PC-9 (cell line): Measurements from ENCODE around the gene MBD5. TPM values are rescaled to one million over a fixed set of nuclear protein-coding genes. Genes with fewer than 3 reads are reported as not detected.

Experiments used
- BruUV-seq: library from RNA; stranded (reverse); fragments of 400-500 nt; replicated peaks from 2 replicates; lab custom pipeline; 2021; lab: Mats Ljungman, UMichigan
- CTCF ChIA-PET: fragments of 300-600 bp; sonication (Branson Sonifier 250); formaldehyde crosslinking; loops from one replicate; lab custom pipeline; 2022; ENCODE audit warnings: antibody characterized with exemption; lab: Charles Lee
- POLR2A ChIA-PET: fragments of 300-600 bp; sonication (Branson Sonifier 250); formaldehyde crosslinking; loops from one replicate; lab custom pipeline; 2022; ENCODE audit warnings: antibody characterized with exemption; ENCODE audit not compliant: unreplicated experiment; lab: Charles Lee
- DNase-seq, 2 experiments: peaks; one replicate each; pipeline versions ENCODE4 v3.0.0 to v3.0.0-alpha.2; 2015 to 2022; ENCODE audit warnings: mixed read lengths in 1 of 2
- H2AFZ ChIP-seq: fragments of 200-600 bp; sonication (generic); 2 replicates; pipeline ENCODE4 v1.8.1; 2017; ENCODE audit warnings: antibody characterized with exemption
- H3F3A ChIP-seq: fragments of 200-600 bp; sonication (generic); 2 replicates; pipeline ENCODE4 v1.8.1; 2017; ENCODE audit warnings: antibody characterized with exemption, mild to moderate bottlenecking, low read depth; ENCODE audit not compliant: insufficient read depth
- H3K27ac ChIP-seq: fragments of 200-600 bp; sonication (generic); 2 replicates; pipeline ENCODE4 v1.6.1; 2016; ENCODE audit warnings: mixed run types
- H3K27me3 ChIP-seq: fragments of 200-600 bp; sonication (generic); 2 replicates; pipeline ENCODE4 v1.6.1; 2016; ENCODE audit warnings: low read depth, mixed run types; ENCODE audit not compliant: insufficient read depth
- H3K36me3 ChIP-seq: fragments of 200-600 bp; sonication (generic); 2 replicates; pipeline ENCODE4 v1.6.1; 2016; ENCODE audit warnings: low read depth, mixed run types
- H3K4me1 ChIP-seq: fragments of 200-600 bp; sonication (generic); replicated peaks from 2 replicates; pipeline ENCODE4 v1.6.1; 2016; ENCODE audit warnings: mixed run types; ENCODE audit not compliant: insufficient read depth
- H3K4me2 ChIP-seq: fragments of 200-600 bp; sonication (generic); 2 replicates; pipeline ENCODE4 v1.6.1; 2017; ENCODE audit warnings: mixed run types
- H3K4me3 ChIP-seq: fragments of 200-600 bp; sonication (generic); 2 replicates; pipeline ENCODE4 v1.6.1; 2016; ENCODE audit warnings: mixed run types
- H3K79me2 ChIP-seq: fragments of 200-600 bp; sonication (generic); 2 replicates; pipeline ENCODE4 v1.6.1; 2017; ENCODE audit warnings: low read depth, mixed run types
- H3K9me2 ChIP-seq: fragments of 200-600 bp; sonication (generic); 2 replicates; pipeline ENCODE4 v1.8.1; 2017; ENCODE audit warnings: mild to moderate bottlenecking; ENCODE audit not compliant: insufficient read depth
- H3K9me3 ChIP-seq: fragments of 200-600 bp; sonication (generic); 2 replicates; pipeline ENCODE4 v1.8.1; 2016; ENCODE audit warnings: low read depth; ENCODE audit not compliant: insufficient read depth
- H4K20me1 ChIP-seq: fragments of 200-600 bp; sonication (generic); 2 replicates; pipeline ENCODE4 v1.8.1; 2017; ENCODE audit not compliant: insufficient read depth
- EZH2 ChIP-seq: fragments of 200-600 bp; sonication (generic); IDR thresholded peaks from 2 replicates; pipeline ENCODE4 v1.8.0; 2017; ENCODE audit warnings: antibody characterized with exemption, low read depth
- intact Hi-C: fragments of 100-400 bp; cut with micrococcal nuclease; formaldehyde crosslinking; loops from one replicate; pipeline ENCODE4 v1.10.0; 2022; ENCODE audit not compliant: unreplicated experiment
- total RNA-seq: library from RNA; stranded (reverse); gene quantifications from 2 replicates; pipeline ENCODE4 v1.2.3, GENCODE V29; 2021
- TF ChIP-seq, protein P1 (sequence below): fragments of 200-600 bp; sonication (generic); conservative IDR thresholded peaks from 2 replicates; pipeline ENCODE4 v1.6.1; 2017; ENCODE audit warnings: mixed run types, antibody characterized with exemption, mild to moderate bottlenecking, moderate library complexity

Gene MBD5
- total RNA-seq, 1 experiment from 2014 or later = 46.5 TPM

DNA sequence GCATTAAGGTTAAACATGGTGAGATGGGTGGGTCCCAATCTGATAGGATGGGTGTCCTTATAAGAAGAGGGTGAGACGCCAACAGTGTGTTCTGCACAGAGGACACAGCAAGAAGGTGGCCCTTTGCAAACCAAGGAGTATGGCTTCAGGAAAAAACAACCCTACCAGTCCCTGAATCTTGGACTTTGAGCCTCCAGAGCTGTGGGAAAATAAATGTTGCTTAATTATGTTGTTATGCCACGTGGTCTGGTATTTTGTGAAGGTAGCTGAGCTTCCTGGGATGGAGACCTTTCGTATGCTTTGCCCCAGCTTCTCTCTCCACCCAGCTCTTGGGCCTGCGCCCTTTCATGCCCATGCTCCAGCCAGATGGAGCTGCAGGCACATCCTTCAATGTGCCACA lies 509.5 kb downstream of the MBD5 start:
- Histone ChIP-seq H3K4me2 (no peak overlapping the region), H3K4me1 (no peaks in the 10 kb centered on the region), H4K20me1 (no peaks in the 10 kb centered on the region), H3K27me3 (no peaks in the 10 kb centered on the region), H3K9me2 (no peaks in the 10 kb centered on the region), H3K9me3 (no peaks in the 10 kb centered on the region), H3K36me3 (no peaks in the 10 kb centered on the region), H2AFZ (no peak overlapping the region), H3K79me2 (no peaks in the 10 kb centered on the region), H3K4me3 (no peak overlapping the region), H3K27ac (no peak overlapping the region), H3F3A (no peaks in the 10 kb centered on the region)
- no peak for TF ChIP-seq EZH2
- ChIA-PET POLR2A (no interaction called here), CTCF (no interaction called here)
- DNase-seq = no peak
- intact Hi-C loops = no loop called here
- no TSS peak for BruUV-seq

DNA sequence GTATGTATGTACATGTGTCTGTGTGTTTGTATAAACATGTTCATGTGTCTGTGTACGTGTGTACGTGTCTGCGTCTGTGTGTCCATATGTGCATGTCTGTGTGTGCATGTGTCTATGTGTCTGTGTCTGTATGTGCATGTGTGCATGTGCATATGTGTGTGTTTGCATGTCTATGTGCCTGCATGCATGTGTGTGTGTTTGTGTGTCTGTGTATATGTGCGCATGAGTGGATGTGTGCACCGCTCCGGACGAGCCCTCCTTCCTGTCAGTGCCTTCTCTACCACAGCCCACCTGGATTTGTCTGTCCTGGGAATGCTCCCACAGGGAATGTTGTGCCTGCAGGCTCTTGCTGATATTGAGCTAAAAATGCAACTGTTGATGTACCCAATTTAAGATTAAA lies 510.3 kb downstream of the MBD5 start:
- Histone ChIP-seq H4K20me1 (no peaks in the 10 kb centered on the region), H3K4me1 (no peaks in the 10 kb centered on the region), H3K27ac (no peak overlapping the region), H3K9me3 (no peaks in the 10 kb centered on the region), H3K4me3 (no peak overlapping the region), H3K27me3 (no peaks in the 10 kb centered on the region), H3K36me3 (no peaks in the 10 kb centered on the region), H3K4me2 (no peak overlapping the region), H3K9me2 (no peaks in the 10 kb centered on the region), H3F3A (no peaks in the 10 kb centered on the region), H2AFZ (no peak overlapping the region), H3K79me2 (no peaks in the 10 kb centered on the region)
- ChIA-PET POLR2A (no interaction called here), CTCF (no interaction called here)
- intact Hi-C loops = no loop called here
- TF ChIP-seq, protein P1, sequence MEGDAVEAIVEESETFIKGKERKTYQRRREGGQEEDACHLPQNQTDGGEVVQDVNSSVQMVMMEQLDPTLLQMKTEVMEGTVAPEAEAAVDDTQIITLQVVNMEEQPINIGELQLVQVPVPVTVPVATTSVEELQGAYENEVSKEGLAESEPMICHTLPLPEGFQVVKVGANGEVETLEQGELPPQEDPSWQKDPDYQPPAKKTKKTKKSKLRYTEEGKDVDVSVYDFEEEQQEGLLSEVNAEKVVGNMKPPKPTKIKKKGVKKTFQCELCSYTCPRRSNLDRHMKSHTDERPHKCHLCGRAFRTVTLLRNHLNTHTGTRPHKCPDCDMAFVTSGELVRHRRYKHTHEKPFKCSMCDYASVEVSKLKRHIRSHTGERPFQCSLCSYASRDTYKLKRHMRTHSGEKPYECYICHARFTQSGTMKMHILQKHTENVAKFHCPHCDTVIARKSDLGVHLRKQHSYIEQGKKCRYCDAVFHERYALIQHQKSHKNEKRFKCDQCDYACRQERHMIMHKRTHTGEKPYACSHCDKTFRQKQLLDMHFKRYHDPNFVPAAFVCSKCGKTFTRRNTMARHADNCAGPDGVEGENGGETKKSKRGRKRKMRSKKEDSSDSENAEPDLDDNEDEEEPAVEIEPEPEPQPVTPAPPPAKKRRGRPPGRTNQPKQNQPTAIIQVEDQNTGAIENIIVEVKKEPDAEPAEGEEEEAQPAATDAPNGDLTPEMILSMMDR = no peak
- TF ChIP-seq EZH2 = no peak
- no peak for DNase-seq
- no TSS peak for BruUV-seq

DNA sequence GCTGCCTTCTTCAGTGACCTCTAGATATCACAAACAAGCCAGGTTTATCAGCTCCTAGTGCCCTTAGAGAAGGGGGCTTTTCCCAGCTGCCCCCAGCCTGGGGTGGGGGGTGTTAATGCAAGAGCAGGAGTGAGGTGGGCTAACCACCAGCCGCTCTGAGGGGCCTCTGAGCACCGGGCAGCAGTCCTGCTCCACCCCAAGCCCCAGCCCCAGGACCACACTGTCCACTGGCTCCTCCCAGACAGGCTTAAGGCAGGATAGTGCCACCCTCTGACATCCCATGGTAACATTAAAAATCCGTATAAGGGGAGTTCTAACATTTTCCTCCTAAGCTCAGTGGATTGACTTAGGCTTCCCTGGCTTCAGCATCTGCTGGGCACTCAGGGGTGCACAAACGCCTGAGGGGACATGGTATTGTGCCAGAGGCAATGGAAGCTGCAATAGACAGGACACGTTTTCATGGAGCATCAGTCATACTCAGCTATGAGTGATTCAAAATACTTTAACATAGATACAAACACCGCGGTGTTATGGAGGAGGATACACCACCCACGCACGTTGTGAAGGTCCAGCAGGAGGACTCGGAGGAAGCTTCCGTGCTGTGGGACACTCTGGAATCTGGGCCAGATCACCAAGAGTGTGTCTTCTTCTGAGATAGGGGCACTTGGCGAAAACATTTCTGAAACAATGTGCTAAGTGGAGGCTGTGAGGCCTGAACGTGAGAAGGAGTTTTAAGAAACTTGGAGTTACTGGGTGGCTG lies 511.0 kb downstream of the MBD5 start:
- intact Hi-C loops = no loop called here
- Histone ChIP-seq H3K4me1 (no peaks in the 10 kb centered on the region), H3K4me2 (no peak overlapping the region), H4K20me1 (no peaks in the 10 kb centered on the region), H3K79me2 (no peaks in the 10 kb centered on the region), H3K36me3 (no peaks in the 10 kb centered on the region), H3K4me3 (no peak overlapping the region), H3K9me3 (no peaks in the 10 kb centered on the region), H2AFZ (no peak overlapping the region), H3K9me2 (no peaks in the 10 kb centered on the region), H3F3A (no peaks in the 10 kb centered on the region), H3K27me3 (no peaks in the 10 kb centered on the region), H3K27ac (no peak overlapping the region)
- CTCF ChIA-PET = no interaction called here
- POLR2A ChIA-PET = no interaction called here
- TF ChIP-seq, protein P1 = no peak
- TF ChIP-seq EZH2 = no peak
- no TSS peak for BruUV-seq
- no peak for DNase-seq
